ENCODE results near the gene XPR1. TPM values are rescaled to one million over a fixed set of nuclear protein-coding genes. Genes with fewer than 3 reads are reported as not detected.

Gene XPR1
- total and polyA plus RNA-seq, 3 donors from 2014 or later = 34.8 to 76.2 (median 71.8) TPM

DNA sequence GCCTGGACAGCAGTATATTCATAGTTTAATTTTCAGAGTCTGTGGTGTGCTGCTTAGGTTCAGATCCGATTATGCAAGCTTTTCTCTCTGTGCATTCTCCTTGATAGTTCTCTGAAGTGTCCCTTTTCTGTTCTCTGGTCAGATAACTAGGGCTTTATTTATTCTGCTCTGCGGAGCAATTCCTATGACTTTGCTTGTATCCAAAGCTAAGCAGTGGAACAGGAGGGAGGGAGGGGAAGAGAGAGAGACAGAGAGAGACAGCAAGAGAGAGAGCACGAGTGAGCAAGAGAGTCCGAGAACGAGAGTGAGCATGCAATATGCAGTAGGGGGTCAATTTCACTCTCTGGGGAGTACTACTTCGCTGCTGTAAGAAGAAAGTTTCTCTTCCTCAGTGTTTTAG lies 113.3 kb downstream of the XPR1 start:
- no peak overlapping the region for H3K4me3 ChIP-seq
- TF ChIP-seq POLR2A (IDR thresholded peaks at IDR 0.05) = no peak
- TF ChIP-seq, protein P1, sequence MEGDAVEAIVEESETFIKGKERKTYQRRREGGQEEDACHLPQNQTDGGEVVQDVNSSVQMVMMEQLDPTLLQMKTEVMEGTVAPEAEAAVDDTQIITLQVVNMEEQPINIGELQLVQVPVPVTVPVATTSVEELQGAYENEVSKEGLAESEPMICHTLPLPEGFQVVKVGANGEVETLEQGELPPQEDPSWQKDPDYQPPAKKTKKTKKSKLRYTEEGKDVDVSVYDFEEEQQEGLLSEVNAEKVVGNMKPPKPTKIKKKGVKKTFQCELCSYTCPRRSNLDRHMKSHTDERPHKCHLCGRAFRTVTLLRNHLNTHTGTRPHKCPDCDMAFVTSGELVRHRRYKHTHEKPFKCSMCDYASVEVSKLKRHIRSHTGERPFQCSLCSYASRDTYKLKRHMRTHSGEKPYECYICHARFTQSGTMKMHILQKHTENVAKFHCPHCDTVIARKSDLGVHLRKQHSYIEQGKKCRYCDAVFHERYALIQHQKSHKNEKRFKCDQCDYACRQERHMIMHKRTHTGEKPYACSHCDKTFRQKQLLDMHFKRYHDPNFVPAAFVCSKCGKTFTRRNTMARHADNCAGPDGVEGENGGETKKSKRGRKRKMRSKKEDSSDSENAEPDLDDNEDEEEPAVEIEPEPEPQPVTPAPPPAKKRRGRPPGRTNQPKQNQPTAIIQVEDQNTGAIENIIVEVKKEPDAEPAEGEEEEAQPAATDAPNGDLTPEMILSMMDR (IDR thresholded peaks at IDR 0.05) = no peak
- H3K27me3 ChIP-seq = no peaks in the 10 kb centered on the region
- 87 to 92% methylated on average over 6 of the region's 6 CpGs for WGBS, 2 donors
- no peak for DNase-seq
- H3K27ac ChIP-seq = no peak overlapping the region
- H3K9me3 ChIP-seq = no peaks in the 10 kb centered on the region
- intact Hi-C loops (cut with DNase I; ENCODE audit: low total_unique reads) = no loop called here
- no peaks in the 10 kb centered on the region for H3K4me1 ChIP-seq
- H3K36me3 ChIP-seq (ENCODE audit: low read depth, missing control alignments) = no peaks in the 10 kb centered on the region

DNA sequence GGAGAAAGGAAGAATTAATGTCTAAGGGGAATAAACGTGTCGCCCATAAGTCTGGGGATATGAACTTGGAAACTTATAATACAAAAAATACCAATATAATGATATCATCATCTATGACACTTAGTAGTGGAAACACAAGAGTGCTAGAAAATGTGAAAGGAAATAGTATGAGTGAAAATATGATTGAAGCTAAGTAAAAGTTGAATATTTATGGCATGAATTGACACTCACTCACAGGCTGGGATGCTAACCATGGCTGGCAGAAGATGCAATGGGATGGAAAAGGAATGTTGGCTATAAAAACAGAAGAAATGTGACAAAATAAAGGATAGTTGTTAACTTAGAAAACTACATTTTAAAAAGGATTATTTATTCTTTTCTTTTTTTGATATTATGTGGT lies 120.1 kb downstream of the XPR1 start:
- Histone ChIP-seq H3K27ac (no peak overlapping the region), H3K4me1 (no peaks in the 10 kb centered on the region), H3K4me3 (no peak overlapping the region), H3K9me3 (no peaks in the 10 kb centered on the region), H3K27me3 (no peaks in the 10 kb centered on the region), H3K36me3 (ENCODE audit: low read depth, missing control alignments) (no peaks in the 10 kb centered on the region)
- DNase-seq = no peak
- TF ChIP-seq, protein P1 (IDR thresholded peaks at IDR 0.05) = no peak
- no peak for TF ChIP-seq POLR2A (IDR thresholded peaks at IDR 0.05)
- intact Hi-C loops (cut with DNase I; ENCODE audit: low total_unique reads) = no loop called here
- 91 to 94% methylated on average over 2 of the region's 2 CpGs for WGBS, 2 donors

DNA sequence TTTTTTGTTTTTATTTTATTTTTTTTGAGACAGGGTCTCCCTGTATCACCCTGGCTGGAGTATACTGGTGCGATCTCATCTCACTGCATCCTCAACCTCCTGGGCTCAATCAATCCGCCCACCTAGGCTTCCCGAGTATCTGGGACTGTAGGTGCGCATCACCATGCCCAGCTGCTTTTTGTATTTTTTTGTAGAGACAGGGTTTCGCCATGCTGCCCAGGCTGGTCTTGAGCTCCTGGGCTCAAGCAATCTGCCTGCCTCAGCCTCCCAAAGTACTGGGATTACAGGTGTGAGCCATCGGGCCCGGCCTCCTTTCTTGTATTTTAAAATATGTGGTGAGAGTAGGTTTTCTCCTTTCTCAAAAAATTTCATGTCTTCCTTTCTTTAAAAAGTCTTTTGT lies 122.6 kb downstream of the XPR1 start:
- Histone ChIP-seq H3K36me3 (ENCODE audit: low read depth, missing control alignments) (no peaks in the 10 kb centered on the region), H3K4me1 (no peaks in the 10 kb centered on the region), H3K27me3 (no peaks in the 10 kb centered on the region), H3K4me3 (no peak overlapping the region), H3K27ac (no peak overlapping the region), H3K9me3 (no peaks in the 10 kb centered on the region)
- DNase-seq = no peak
- 97 to 98% methylated on average over 7 of the region's 7 CpGs for WGBS, 2 donors
- intact Hi-C loops (cut with DNase I; ENCODE audit: low total_unique reads) = no loop called here
- TF ChIP-seq, protein P1 (IDR thresholded peaks at IDR 0.05) = no peak
- TF ChIP-seq POLR2A (IDR thresholded peaks at IDR 0.05) = no peak

DNA sequence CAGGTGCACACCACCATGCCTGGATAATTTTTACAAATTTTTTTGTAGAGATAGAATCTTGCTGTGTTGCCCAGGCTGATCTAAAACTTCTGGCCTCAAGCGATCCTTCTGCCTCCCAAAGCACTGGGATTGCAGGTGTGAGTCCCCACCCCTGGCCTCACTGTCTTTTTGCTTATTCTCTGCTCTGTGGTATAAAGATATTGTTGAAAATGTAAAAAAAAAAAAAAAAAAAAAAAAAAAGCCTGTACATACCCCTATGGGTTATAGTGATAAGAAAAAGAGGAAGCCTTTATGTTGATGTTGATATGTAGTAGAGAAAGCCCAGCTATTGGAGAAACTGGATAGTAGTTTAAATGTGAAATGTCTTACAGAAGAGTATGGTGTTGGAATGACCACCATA lies 125.8 kb downstream of the XPR1 start:
- H3K4me3 ChIP-seq = no peak overlapping the region
- H3K4me1 ChIP-seq = no peaks in the 10 kb centered on the region
- TF ChIP-seq POLR2A (IDR thresholded peaks at IDR 0.05) = no peak
- H3K36me3 ChIP-seq (ENCODE audit: low read depth, missing control alignments) = no peaks in the 10 kb centered on the region
- no peaks in the 10 kb centered on the region for H3K9me3 ChIP-seq
- no peak for DNase-seq
- H3K27ac ChIP-seq = no peak overlapping the region
- H3K27me3 ChIP-seq = no peaks in the 10 kb centered on the region
- intact Hi-C loops (cut with DNase I; ENCODE audit: low total_unique reads) = no loop called here
- 88 to 94% methylated on average over 1 of the region's 1 CpG for WGBS, 2 donors

DNA sequence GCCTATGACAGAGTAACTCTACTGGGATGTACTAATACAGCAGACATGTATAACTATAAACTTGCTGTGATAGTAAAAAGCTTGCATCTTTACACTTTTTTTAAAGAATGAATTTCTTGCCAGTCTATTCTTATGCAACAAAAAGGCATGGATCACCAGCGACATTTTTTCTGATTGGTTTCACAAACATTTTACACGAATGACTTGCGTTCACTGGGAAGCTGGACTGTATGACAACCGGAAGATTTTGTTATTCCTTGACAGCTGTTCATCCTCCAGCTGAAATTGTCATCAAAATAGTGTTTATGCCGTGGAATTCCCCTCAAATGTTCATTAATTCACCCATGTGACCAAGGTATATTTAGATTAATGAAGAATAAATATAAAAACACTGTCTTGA lies 131.0 kb downstream of the XPR1 start:
- H3K27ac ChIP-seq = no peak overlapping the region
- 87 to 89% methylated on average over 5 of the region's 5 CpGs for WGBS, 2 donors
- no peak for TF ChIP-seq POLR2A (IDR thresholded peaks at IDR 0.05)
- TF ChIP-seq, protein P1 (IDR thresholded peaks at IDR 0.05) = no peak
- no peaks in the 10 kb centered on the region for H3K27me3 ChIP-seq
- H3K9me3 ChIP-seq = no peaks in the 10 kb centered on the region
- H3K4me3 ChIP-seq = no peak overlapping the region
- no peaks in the 10 kb centered on the region for H3K4me1 ChIP-seq
- no peaks in the 10 kb centered on the region for H3K36me3 ChIP-seq (ENCODE audit: low read depth, missing control alignments)
- intact Hi-C loops (cut with DNase I; ENCODE audit: low total_unique reads) = no loop called here
- no peak for DNase-seq
